CD14-positive monocyte (primary cell): ENCODE measurements around the gene DCUN1D4. TPM values are rescaled to one million over a fixed set of nuclear protein-coding genes. Genes with fewer than 3 reads are reported as not detected.

Source experiments
- DNase-seq, 3 donors: peaks; one replicate each; pipeline ENCODE4 v3.0.0-alpha.2; 2011 to 2022
- H2AFZ ChIP-seq: 2 replicates; pipeline ENCODE4 v1.6.0; 2012; ENCODE audit warnings: mild to moderate bottlenecking, low read depth, low read length, inconsistent platforms; ENCODE audit not compliant: insufficient read depth, poor library complexity, severe bottlenecking
- H3K27ac ChIP-seq, 2 donors: 1 replicate in 1 of 2; 2 replicates in 1 of 2; pipeline ENCODE4 v1.5.1; 2012 to 2013; ENCODE audit warnings: low read length in 2 of 2, control low read depth in 1 of 2, inconsistent platforms in 1 of 2, low read depth in 1 of 2, mild to moderate bottlenecking in 1 of 2
- H3K27me3 ChIP-seq, 2 donors: one replicate each; pipeline versions ENCODE4 v1.6.0 to v1.6.1; 2011 to 2013; ENCODE audit warnings: low read length in 2 of 2; ENCODE audit not compliant: control insufficient read depth in 2 of 2, insufficient read depth in 2 of 2
- H3K36me3 ChIP-seq, 2 donors: replicated peaks in 1 of 2; 1 replicate in 1 of 2; 2 replicates in 1 of 2; pipeline versions ENCODE4 v1.5.1 to v1.6.1; 2012 to 2013; ENCODE audit warnings: low read length in 2 of 2, control low read depth in 1 of 2, inconsistent platforms in 1 of 2, mild to moderate bottlenecking in 1 of 2; ENCODE audit not compliant: insufficient read depth in 2 of 2, control insufficient read depth in 1 of 2
- H3K4me1 ChIP-seq, 2 donors: 1 replicate in 1 of 2; 2 replicates in 1 of 2; pipeline versions ENCODE4 v1.5.1 to v1.6.1; 2012 to 2013; ENCODE audit warnings: low read length in 2 of 2, control low read depth in 1 of 2, inconsistent platforms in 1 of 2, mild to moderate bottlenecking in 1 of 2, moderate library complexity in 1 of 2; ENCODE audit not compliant: insufficient read depth in 2 of 2, control insufficient read depth in 1 of 2
- H3K4me2 ChIP-seq: replicated peaks from 2 replicates; pipeline ENCODE3; 2012; ENCODE audit warnings: low read length, moderate library complexity, mild to moderate bottlenecking; ENCODE audit not compliant: poor library complexity, severe bottlenecking; ENCODE audit errors: extremely low read depth
- H3K4me3 ChIP-seq, 3 experiments: fragments of 200-600 bp in 1 of 3; sonication (generic) in 1 of 3; replicated peaks in 1 of 3; 1 replicate in 2 of 3; 2 replicates in 1 of 3; pipeline ENCODE4 v1.5.1; 2011 to 2013; ENCODE audit warnings: low read length in 3 of 3, mild to moderate bottlenecking in 3 of 3, control low read depth in 2 of 3, low read depth in 2 of 3, inconsistent platforms in 1 of 3, moderate library complexity in 1 of 3
- H3K79me2 ChIP-seq: 2 replicates; pipeline ENCODE4 v1.6.0; 2012; ENCODE audit warnings: mild to moderate bottlenecking, control low read depth, inconsistent platforms, low read length, moderate library complexity; ENCODE audit not compliant: insufficient read depth
- H3K9ac ChIP-seq: 2 replicates; pipeline ENCODE4 v1.6.0; 2017; ENCODE audit warnings: low read length, mild to moderate bottlenecking; ENCODE audit not compliant: insufficient read depth, poor library complexity, severe bottlenecking
- H3K9me3 ChIP-seq, 2 donors: replicated peaks in 1 of 2; 1 replicate in 1 of 2; 2 replicates in 1 of 2; pipeline versions ENCODE4 v1.5.1 to v1.6.1; 2012 to 2013; ENCODE audit warnings: low read length in 2 of 2, control low read depth in 1 of 2; ENCODE audit not compliant: control insufficient read depth in 1 of 2, insufficient read depth in 1 of 2
- H4K20me1 ChIP-seq: 2 replicates; pipeline ENCODE4 v1.6.0; 2012; ENCODE audit warnings: mild to moderate bottlenecking, low read length, control low read depth, moderate library complexity; ENCODE audit not compliant: insufficient read depth
- H3K27ac Mint-ChIP-seq, 7 donors: one replicate each; pipeline ENCODE4 v1.8.0; 2020; ENCODE audit warnings: mild to moderate bottlenecking in 7 of 7, mixed read lengths in 7 of 7, moderate library complexity in 6 of 7, inconsistent platforms in 2 of 7
- H3K27me3 Mint-ChIP-seq, 3 donors: one replicate each; pipeline ENCODE4 v1.8.0; 2021 to 2022; ENCODE audit warnings: low read depth in 3 of 3, mild to moderate bottlenecking in 3 of 3, mixed read lengths in 3 of 3, moderate library complexity in 3 of 3, inconsistent platforms in 1 of 3
- H3K36me3 Mint-ChIP-seq, 2 donors: one replicate each; pipeline ENCODE4 v1.8.0; 2020; ENCODE audit warnings: mixed read lengths in 2 of 2, inconsistent platforms in 1 of 2, mild to moderate bottlenecking in 1 of 2
- H3K4me1 Mint-ChIP-seq: one replicate; pipeline ENCODE4 v1.8.0; 2020; ENCODE audit warnings: mild to moderate bottlenecking, mixed read lengths
- H3K4me3 Mint-ChIP-seq, 2 donors: one replicate each; pipeline ENCODE4 v1.8.0; 2020; ENCODE audit warnings: mild to moderate bottlenecking in 2 of 2, mixed read lengths in 2 of 2, moderate library complexity in 1 of 2
- H3K9me3 Mint-ChIP-seq, 7 donors: one replicate each; pipeline ENCODE4 v1.8.0; 2020 to 2022; ENCODE audit warnings: mixed read lengths in 7 of 7, mild to moderate bottlenecking in 6 of 7, moderate library complexity in 6 of 7, inconsistent platforms in 2 of 7
- WGBS: methylation state at CpG from one replicate; pipeline ENCODE4 v1.1.5; 2013; ENCODE audit warnings: missing lambda C conversion rate; ENCODE audit not compliant: insufficient coverage; 5-methylcytosine and 5-hydroxymethylcytosine counted together
- intact Hi-C, 2 donors: fragments of 100-400 bp; cut with micrococcal nuclease; formaldehyde crosslinking; loops; one replicate each; pipeline versions ENCODE4 v1.15.0 to v1.15.1; 2023
- polyA plus RNA-seq, 3 donors: library from polyadenylated mRNA; depleted of rRNA in 1 of 3; unstranded in 2 of 3; stranded (reverse) in 1 of 3; fragments of 300-500 nt in 2 of 3; fragments of >200 nt in 1 of 3; fragmentation: Illumina TruSeq in 2 of 3; gene quantifications; 1 replicate in 2 of 3; 2 replicates in 1 of 3; pipeline ENCODE4 v1.2.3, GENCODE V29; 2012 to 2021
- TF ChIP-seq, protein P1 (sequence below): fragments of 200-600 bp; IDR thresholded peaks from one replicate; pipeline ENCODE4 v1.8.0; 2022; ENCODE audit warnings: antibody characterized with exemption, mild to moderate bottlenecking

The DCUN1D4 gene
- polyA plus RNA-seq, 3 donors = 4.7 to 15.2 (median 6.9) TPM

DNA sequence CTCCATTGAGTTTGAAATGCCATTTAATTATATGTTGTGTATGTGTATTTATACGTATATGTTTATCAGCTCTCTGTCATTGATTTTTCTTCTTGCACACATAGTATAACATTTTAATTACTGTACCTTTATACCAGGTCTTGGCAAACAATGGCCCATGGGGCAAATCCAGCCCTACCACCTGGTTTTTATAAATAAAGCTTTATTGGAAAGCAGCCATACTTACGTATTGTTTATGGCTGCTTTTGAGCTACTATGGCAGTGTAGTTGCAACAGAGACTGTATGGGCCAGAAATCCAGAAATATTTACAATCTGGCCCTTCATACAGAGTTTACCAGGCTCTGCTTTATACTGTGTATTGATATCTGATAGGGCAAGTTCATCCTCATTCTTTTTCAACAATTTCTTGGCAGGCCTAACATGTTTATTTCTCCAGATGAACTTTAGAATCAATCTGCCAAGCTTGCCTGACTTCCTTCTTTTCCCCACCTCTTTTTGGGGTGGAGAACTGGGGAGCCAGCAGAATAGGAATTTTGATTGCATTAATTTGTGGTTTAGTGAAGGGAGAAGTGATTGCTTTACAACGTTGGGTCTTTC, 15.8 kb downstream of the DCUN1D4 start:
- no CpG with 5 or more reads among the region's 3 CpGs for WGBS
- peaks cover 21% of the 10 kb centered on the region for H3K4me1 Mint-ChIP-seq
- peaks cover 2% of the 10 kb centered on the region for H3K79me2 ChIP-seq
- DNase-seq = no peak
- H3K27ac ChIP-seq = no peak overlapping the region
- intact Hi-C loops = no loop called here
- no peak overlapping the region for H3K4me2 ChIP-seq
- no peak overlapping the region for H3K4me3 ChIP-seq
- H3K9me3 ChIP-seq = no peaks in the 10 kb centered on the region
- H4K20me1 ChIP-seq = peaks cover 3% of the 10 kb centered on the region
- TF ChIP-seq, protein P1, sequence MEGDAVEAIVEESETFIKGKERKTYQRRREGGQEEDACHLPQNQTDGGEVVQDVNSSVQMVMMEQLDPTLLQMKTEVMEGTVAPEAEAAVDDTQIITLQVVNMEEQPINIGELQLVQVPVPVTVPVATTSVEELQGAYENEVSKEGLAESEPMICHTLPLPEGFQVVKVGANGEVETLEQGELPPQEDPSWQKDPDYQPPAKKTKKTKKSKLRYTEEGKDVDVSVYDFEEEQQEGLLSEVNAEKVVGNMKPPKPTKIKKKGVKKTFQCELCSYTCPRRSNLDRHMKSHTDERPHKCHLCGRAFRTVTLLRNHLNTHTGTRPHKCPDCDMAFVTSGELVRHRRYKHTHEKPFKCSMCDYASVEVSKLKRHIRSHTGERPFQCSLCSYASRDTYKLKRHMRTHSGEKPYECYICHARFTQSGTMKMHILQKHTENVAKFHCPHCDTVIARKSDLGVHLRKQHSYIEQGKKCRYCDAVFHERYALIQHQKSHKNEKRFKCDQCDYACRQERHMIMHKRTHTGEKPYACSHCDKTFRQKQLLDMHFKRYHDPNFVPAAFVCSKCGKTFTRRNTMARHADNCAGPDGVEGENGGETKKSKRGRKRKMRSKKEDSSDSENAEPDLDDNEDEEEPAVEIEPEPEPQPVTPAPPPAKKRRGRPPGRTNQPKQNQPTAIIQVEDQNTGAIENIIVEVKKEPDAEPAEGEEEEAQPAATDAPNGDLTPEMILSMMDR = no peak
- H3K27ac Mint-ChIP-seq = no peak overlapping the region
- H3K27me3 Mint-ChIP-seq = no peaks in the 10 kb centered on the region
- no peak overlapping the region for H3K9ac ChIP-seq
- H3K4me3 Mint-ChIP-seq = no peak overlapping the region
- H3K36me3 ChIP-seq = peaks cover 0 to 3% of the 10 kb centered on the region in 2 donors
- H3K9me3 Mint-ChIP-seq = peaks cover 0 to 2% (median 0%) of the 10 kb centered on the region in 7 donors
- peaks cover 10 to 14% of the 10 kb centered on the region in 2 donors for H3K4me1 ChIP-seq
- no peaks in the 10 kb centered on the region for H3K27me3 ChIP-seq
- H3K36me3 Mint-ChIP-seq = peaks cover 8 to 16% of the 10 kb centered on the region in 2 donors
- H2AFZ ChIP-seq = no peak overlapping the region

DNA sequence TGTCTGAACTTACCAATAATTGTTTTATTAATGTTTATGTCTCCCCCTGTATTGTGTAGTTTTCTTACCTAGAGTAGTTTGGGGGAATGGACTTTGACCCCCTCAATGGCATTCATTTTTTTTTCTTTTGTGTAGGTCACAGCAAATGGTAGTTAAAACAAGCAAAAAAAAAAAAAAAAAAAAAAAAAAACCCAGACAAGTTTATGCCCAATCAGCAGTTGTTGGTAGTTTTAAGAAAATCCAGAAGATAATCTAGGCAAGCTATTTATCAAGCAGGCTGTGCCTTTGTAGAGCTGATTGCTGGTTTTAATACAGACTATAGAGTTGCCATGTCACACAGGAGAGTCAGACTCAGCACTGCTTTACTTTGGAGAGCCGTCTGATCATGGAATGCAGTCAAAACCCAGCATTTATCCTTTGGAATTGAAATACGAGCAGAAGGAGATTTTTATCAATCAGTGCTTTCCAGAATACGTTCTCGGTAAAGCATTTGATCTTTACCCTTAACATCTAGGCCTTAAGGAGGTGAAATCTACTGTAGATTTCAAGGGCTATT, 16.6 kb downstream of the DCUN1D4 start:
- Histone ChIP-seq H4K20me1 (no peaks in the 10 kb centered on the region), H3K36me3 (peaks cover 0 to 12% of the 10 kb centered on the region in 2 donors), H3K79me2 (peaks cover 2% of the 10 kb centered on the region), H3K4me2 (no peak overlapping the region), H3K27ac (no peak overlapping the region), H3K9ac (no peak overlapping the region), H3K4me3 (no peak overlapping the region), H3K4me1 (peaks cover 10 to 14% of the 10 kb centered on the region in 2 donors), H2AFZ (no peak overlapping the region), H3K27me3 (no peaks in the 10 kb centered on the region), H3K9me3 (no peaks in the 10 kb centered on the region)
- 100% methylated on average over 1 of the region's 4 CpGs for WGBS
- Mint-ChIP-seq H3K4me1 (peaks cover 18% of the 10 kb centered on the region), H3K36me3 (peaks cover 13 to 23% of the 10 kb centered on the region in 2 donors), H3K9me3 (peaks cover 0 to 2% (median 0%) of the 10 kb centered on the region in 7 donors), H3K4me3 (no peak overlapping the region), H3K27me3 (no peaks in the 10 kb centered on the region), H3K27ac (no peak overlapping the region)
- DNase-seq = no peak
- TF ChIP-seq, protein P1 = no peak
- intact Hi-C loops = no loop called here
